PC-3 (cell line): ENCODE measurements around the gene TMEM250. TPM values are rescaled to one million over a fixed set of nuclear protein-coding genes. Genes with fewer than 3 reads are reported as not detected.

Experiments used
- ATAC-seq: fragments of 200-7000 bp; cut with Tn5 transposase; 2 replicates; pipeline ENCODE4 v1.9.1; 2020; ENCODE audit warnings: mild to moderate bottlenecking, moderate library complexity
- BruUV-seq: library from RNA; stranded (reverse); fragments of 400-500 nt; replicated peaks from 2 replicates; lab custom pipeline; 2021; lab: Mats Ljungman, UMichigan
- CTCF ChIA-PET: fragments of 300-600 bp; sonication (Branson Sonifier 250); formaldehyde crosslinking; loops from one replicate; lab custom pipeline; 2022; ENCODE audit warnings: antibody characterized with exemption; lab: Charles Lee
- POLR2A ChIA-PET: fragments of 300-600 bp; sonication (Branson Sonifier 250); formaldehyde crosslinking; loops from one replicate; lab custom pipeline; 2022; ENCODE audit warnings: antibody characterized with exemption; ENCODE audit not compliant: unreplicated experiment; lab: Charles Lee
- DNase-seq: peaks from one replicate; pipeline ENCODE4 v3.0.0-alpha.2; 2015
- H2AFZ ChIP-seq: fragments of 300-600 bp; sonication (generic); 2 replicates; pipeline ENCODE4 v1.6.0; 2016; ENCODE audit warnings: antibody characterized with exemption, low read length
- H3F3A ChIP-seq: fragments of 300-600 bp; sonication (generic); one replicate; pipeline ENCODE4 v1.6.0; 2017; ENCODE audit warnings: antibody characterized with exemption, low read length, control low read depth, mild to moderate bottlenecking; ENCODE audit not compliant: unreplicated experiment
- H3K27ac ChIP-seq: fragments of 300-600 bp; sonication (generic); 2 replicates; pipeline ENCODE4 v1.5.1; 2016; ENCODE audit warnings: mild to moderate bottlenecking, low read length
- H3K27me3 ChIP-seq: fragments of 300-600 bp; sonication (generic); 2 replicates; pipeline ENCODE4 v1.6.1; 2016; ENCODE audit warnings: low read length, mixed read lengths
- H3K36me3 ChIP-seq: fragments of 300-600 bp; sonication (generic); 2 replicates; pipeline ENCODE4 v1.6.1; 2016; ENCODE audit warnings: low read depth, mixed run types, low read length, mixed read lengths
- H3K4me1 ChIP-seq: fragments of 300-600 bp; sonication (generic); 2 replicates; pipeline ENCODE4 v1.5.1; 2016; ENCODE audit warnings: low read length; ENCODE audit not compliant: insufficient read depth
- H3K4me2 ChIP-seq: fragments of 300-600 bp; sonication (generic); 2 replicates; pipeline ENCODE4 v1.6.0; 2016; ENCODE audit warnings: low read length
- H3K4me3 ChIP-seq: fragments of 300-600 bp; sonication (generic); 2 replicates; pipeline ENCODE4 v1.5.1; 2016; ENCODE audit warnings: mild to moderate bottlenecking, low read length, mixed read lengths
- H3K79me2 ChIP-seq: fragments of 300-600 bp; sonication (generic); 2 replicates; pipeline ENCODE4 v1.6.1; 2017; ENCODE audit warnings: low read length, mixed read lengths
- H3K9ac ChIP-seq: fragments of 300-600 bp; sonication (generic); 2 replicates; pipeline ENCODE4 v1.6.0; 2016; ENCODE audit warnings: mild to moderate bottlenecking, low read length
- H3K9me2 ChIP-seq: fragments of 300-600 bp; sonication (generic); replicated peaks from 2 replicates; pipeline ENCODE4 v1.6.1; 2016; ENCODE audit warnings: mixed run types, low read length, mixed read lengths
- H3K9me3 ChIP-seq: fragments of 300-600 bp; sonication (generic); 2 replicates; pipeline ENCODE4 v1.6.1; 2016; ENCODE audit warnings: low read length, mixed read lengths
- H4K20me1 ChIP-seq: fragments of 300-600 bp; sonication (generic); 2 replicates; pipeline ENCODE4 v1.6.1; 2016; ENCODE audit warnings: low read length, mixed read lengths
- EZH2 ChIP-seq: fragments of 300-600 bp; sonication (generic); IDR thresholded peaks from one replicate; pipeline ENCODE4 v1.6.1; 2017; ENCODE audit warnings: antibody characterized with exemption, mild to moderate bottlenecking, low read length; ENCODE audit not compliant: unreplicated experiment
- EZH2phosphoT487 ChIP-seq: fragments of 300-600 bp; sonication (generic); IDR thresholded peaks from 2 replicates; pipeline ENCODE4 v1.6.1; 2018; ENCODE audit warnings: mild to moderate bottlenecking, antibody characterized with exemption, low read length, borderline replicate concordance
- intact Hi-C: fragments of 100-400 bp; cut with micrococcal nuclease; formaldehyde crosslinking; loops from 2 replicates; pipeline ENCODE4 v1.9.0; 2023
- total RNA-seq: library from RNA; depleted of rRNA; stranded (reverse); fragments of >200 nt; gene quantifications from 2 replicates; pipeline ENCODE4 v1.2.3, GENCODE V29; 2014
- TF ChIP-seq, protein P1 (sequence below): fragments of 300-600 bp; sonication (generic); conservative IDR thresholded peaks from 2 replicates; pipeline ENCODE4 v1.5.1; 2017; ENCODE audit warnings: antibody characterized with exemption, low read depth, mild to moderate bottlenecking, low read length

Gene TMEM250
- total RNA-seq, 1 experiment from 2014 or later: 64.7 TPM

- Histone ChIP-seq H3K36me3 (no peaks in the 10 kb centered on the region), H2AFZ (no peak overlapping the region), H3K4me2 (no peak overlapping the region), H3F3A (no peaks in the 10 kb centered on the region), H3K4me3 (no peak overlapping the region), H3K4me1 (no peaks in the 10 kb centered on the region), H3K9me2 (no peaks in the 10 kb centered on the region), H3K27ac (no peak overlapping the region), H3K27me3 (no peaks in the 10 kb centered on the region), H3K79me2 (peaks cover 9% of the 10 kb centered on the region; the same call in 1 of the 2 replicates), H3K9ac (no peak overlapping the region), H4K20me1 (no peaks in the 10 kb centered on the region), H3K9me3 (no peaks in the 10 kb centered on the region)
- BruUV-seq: no TSS peak
- ATAC-seq (no peak), DNase-seq (no peak)
- TF ChIP-seq EZH2: no peak
- TF ChIP-seq, protein P1, sequence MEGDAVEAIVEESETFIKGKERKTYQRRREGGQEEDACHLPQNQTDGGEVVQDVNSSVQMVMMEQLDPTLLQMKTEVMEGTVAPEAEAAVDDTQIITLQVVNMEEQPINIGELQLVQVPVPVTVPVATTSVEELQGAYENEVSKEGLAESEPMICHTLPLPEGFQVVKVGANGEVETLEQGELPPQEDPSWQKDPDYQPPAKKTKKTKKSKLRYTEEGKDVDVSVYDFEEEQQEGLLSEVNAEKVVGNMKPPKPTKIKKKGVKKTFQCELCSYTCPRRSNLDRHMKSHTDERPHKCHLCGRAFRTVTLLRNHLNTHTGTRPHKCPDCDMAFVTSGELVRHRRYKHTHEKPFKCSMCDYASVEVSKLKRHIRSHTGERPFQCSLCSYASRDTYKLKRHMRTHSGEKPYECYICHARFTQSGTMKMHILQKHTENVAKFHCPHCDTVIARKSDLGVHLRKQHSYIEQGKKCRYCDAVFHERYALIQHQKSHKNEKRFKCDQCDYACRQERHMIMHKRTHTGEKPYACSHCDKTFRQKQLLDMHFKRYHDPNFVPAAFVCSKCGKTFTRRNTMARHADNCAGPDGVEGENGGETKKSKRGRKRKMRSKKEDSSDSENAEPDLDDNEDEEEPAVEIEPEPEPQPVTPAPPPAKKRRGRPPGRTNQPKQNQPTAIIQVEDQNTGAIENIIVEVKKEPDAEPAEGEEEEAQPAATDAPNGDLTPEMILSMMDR: no peak
- TF ChIP-seq EZH2phosphoT487: no peak
- CTCF ChIA-PET: no interaction called here
- intact Hi-C loops: no loop called here
- POLR2A ChIA-PET: no interaction called here
These were observed 34.4 kb downstream of the TMEM250 start for GRCh38 chr9:136084063-136084944.

DNA sequence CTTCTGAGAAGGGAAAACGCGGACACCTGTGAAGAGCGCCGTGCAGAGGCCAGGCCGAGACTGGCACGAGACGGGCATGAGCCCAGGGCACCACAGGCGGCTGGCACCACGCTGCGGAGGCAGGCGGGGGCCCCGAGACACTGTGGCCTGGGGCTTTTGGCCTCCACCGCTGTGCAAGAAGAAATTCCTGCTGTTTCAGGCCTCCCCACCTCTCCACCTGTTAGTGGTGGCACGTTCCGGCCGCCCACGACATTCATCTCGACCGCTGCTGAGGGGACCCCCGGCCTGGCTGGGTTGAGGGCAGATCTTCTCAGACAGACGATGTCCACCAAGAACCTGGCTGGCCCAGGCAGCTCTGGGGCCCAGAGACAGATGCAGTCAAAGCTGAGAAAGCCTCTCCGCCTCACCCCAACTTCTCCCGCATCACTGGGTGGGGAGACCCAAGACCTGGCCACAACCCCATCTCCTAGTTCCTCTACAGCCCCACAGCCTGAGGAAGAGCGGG lies 35.1 kb downstream of the TMEM250 start:
- H3K9me3 ChIP-seq: no peaks in the 10 kb centered on the region
- H4K20me1 ChIP-seq: no peaks in the 10 kb centered on the region
- H3K27me3 ChIP-seq: no peaks in the 10 kb centered on the region
- CTCF ChIA-PET: no interaction called here
- no peaks in the 10 kb centered on the region for H3F3A ChIP-seq
- H3K79me2 ChIP-seq: 0 out of 2 replicates have a peak, but pooled peaks cover 5% of the 10 kb centered on the region
- no peak overlapping the region for H3K4me2 ChIP-seq
- no peaks in the 10 kb centered on the region for H3K9me2 ChIP-seq
- POLR2A ChIA-PET: no interaction called here
- H3K27ac ChIP-seq: no peak overlapping the region
- DNase-seq (no peak), ATAC-seq (no peak)
- H3K36me3 ChIP-seq: no peaks in the 10 kb centered on the region
- no TSS peak for BruUV-seq
- TF ChIP-seq EZH2phosphoT487 (no peak), EZH2 (no peak)
- TF ChIP-seq, protein P1: no peak
- no peaks in the 10 kb centered on the region for H3K4me1 ChIP-seq
- H3K9ac ChIP-seq: no peak overlapping the region
- no peak overlapping the region for H2AFZ ChIP-seq
- intact Hi-C loops: no loop called here
- no peak overlapping the region for H3K4me3 ChIP-seq
